ENCODE results near the gene C1orf210. TPM values are rescaled to one million over a fixed set of nuclear protein-coding genes. Genes with fewer than 3 reads are reported as not detected.

C1orf210 gene
- total and polyA plus RNA-seq, 2 of the 4 experiments (the other 2 are of a cell fraction) = not detected

GRCh38 chr1:43334453-43335205, 49.2 kb upstream of the C1orf210 start:
- no peak overlapping the region for H2BK120ac ChIP-seq (ENCODE audit: low read depth, low read length)
- H4K91ac ChIP-seq (ENCODE audit: insufficient read depth, low read depth, low read length) = no peak overlapping the region
- H3K9me3 ChIP-seq (ENCODE audit: control insufficient read depth, insufficient read depth, low read length) = no peaks in the 10 kb centered on the region
- no peak overlapping the region for H4K8ac ChIP-seq (ENCODE audit: low read depth in 2 of 2, low read length in 2 of 2)
- H3K14ac ChIP-seq (replicated peaks; ENCODE audit: low read depth, low read length) = no peak overlapping the region
- H2BK5ac ChIP-seq (ENCODE audit: low read depth, low read length, poor library complexity, severe bottlenecking) = no peak overlapping the region
- TF ChIP-seq MXI1 (IDR thresholded peaks at IDR 0.05; ENCODE audit: borderline replicate concordance, low read depth, low read length) = no peak
- no peak overlapping the region for H3K56ac ChIP-seq (ENCODE audit: extremely low read depth, insufficient read depth, low read length)
- no peak for ATAC-seq (ENCODE audit: low read depth)
- peaks cover 13% of the 10 kb centered on the region for H3K27me3 ChIP-seq (ENCODE audit: control insufficient read depth, insufficient read depth, low read length)
- no peak for DNase-seq
- no peak overlapping the region for H3K4ac ChIP-seq (ENCODE audit: low read depth, low read length)
- no peak overlapping the region for H3K27ac ChIP-seq (ENCODE audit: insufficient read depth, low read length)
- intact Hi-C loops (cut with micrococcal nuclease) (no loop called here), in situ Hi-C loops (cut with MboI; ENCODE audit: low sequenced_read_pairs) (no loop called here), dilution Hi-C loops (cut with HindIII; ENCODE audit: low sequenced_read_pairs, unreplicated experiment) (no loop called here)
- no peak overlapping the region for H3K9ac ChIP-seq (ENCODE audit: low read depth, low read length)
- H2BK15ac ChIP-seq (ENCODE audit: low read depth, low read length) = no peak overlapping the region
- no peak overlapping the region for H4K5ac ChIP-seq (ENCODE audit: low read depth, low read length)
- H3K79me1 ChIP-seq (ENCODE audit: low read depth in 1 of 2, low read length in 2 of 2) = no peaks in the 10 kb centered on the region
- H3K23ac ChIP-seq (ENCODE audit: low read depth, low read length) = no peak overlapping the region
- no peak overlapping the region for H3K4me2 ChIP-seq (ENCODE audit: low read depth, low read length)
- CTCF ChIA-PET = no interaction called here
- POLR2A ChIA-PET (ENCODE audit: unreplicated experiment) = no interaction called here
- no peak overlapping the region for H2AK9ac ChIP-seq (replicated peaks; ENCODE audit: low read depth, low read length, poor library complexity)
- H4K20me1 ChIP-seq (ENCODE audit: insufficient read depth, low read length) = no peaks in the 10 kb centered on the region
- peaks cover 4% of the 10 kb centered on the region; the same call in 1 of the 2 replicates for H3K9me1 ChIP-seq (ENCODE audit: insufficient read depth, low read length)
- no peaks in the 10 kb centered on the region for H3K36me3 ChIP-seq (ENCODE audit: control insufficient read depth, insufficient read depth, low read length)
- H2AK5ac ChIP-seq (ENCODE audit: low read depth, low read length) = no peak overlapping the region
- H3K18ac ChIP-seq (ENCODE audit: low read depth, low read length) = no peak overlapping the region
- H3K4me3 ChIP-seq (ENCODE audit: insufficient read depth, low read depth, low read length) = no peak overlapping the region
- peaks cover 6% of the 10 kb centered on the region for H3K4me1 ChIP-seq (ENCODE audit: control insufficient read depth, insufficient read depth, low read length)
- no peak overlapping the region for H2BK20ac ChIP-seq (ENCODE audit: low read depth, low read length)
- WGBS, 2 experiments (ENCODE audit: extremely low coverage in 2 of 2, insufficient read length in 1 of 2) = 77% methylated on average over 5 of the region's 7 CpGs; no CpG with 5 or more reads in 1 of the 2 experiments
- no peak overlapping the region for H2AFZ ChIP-seq (replicated peaks; ENCODE audit: low read length, poor library complexity)
- BruUV-seq (replicated peaks) = no TSS peak
